ENCODE measurements around the gene NACC1.

NACC1 gene

DNA sequence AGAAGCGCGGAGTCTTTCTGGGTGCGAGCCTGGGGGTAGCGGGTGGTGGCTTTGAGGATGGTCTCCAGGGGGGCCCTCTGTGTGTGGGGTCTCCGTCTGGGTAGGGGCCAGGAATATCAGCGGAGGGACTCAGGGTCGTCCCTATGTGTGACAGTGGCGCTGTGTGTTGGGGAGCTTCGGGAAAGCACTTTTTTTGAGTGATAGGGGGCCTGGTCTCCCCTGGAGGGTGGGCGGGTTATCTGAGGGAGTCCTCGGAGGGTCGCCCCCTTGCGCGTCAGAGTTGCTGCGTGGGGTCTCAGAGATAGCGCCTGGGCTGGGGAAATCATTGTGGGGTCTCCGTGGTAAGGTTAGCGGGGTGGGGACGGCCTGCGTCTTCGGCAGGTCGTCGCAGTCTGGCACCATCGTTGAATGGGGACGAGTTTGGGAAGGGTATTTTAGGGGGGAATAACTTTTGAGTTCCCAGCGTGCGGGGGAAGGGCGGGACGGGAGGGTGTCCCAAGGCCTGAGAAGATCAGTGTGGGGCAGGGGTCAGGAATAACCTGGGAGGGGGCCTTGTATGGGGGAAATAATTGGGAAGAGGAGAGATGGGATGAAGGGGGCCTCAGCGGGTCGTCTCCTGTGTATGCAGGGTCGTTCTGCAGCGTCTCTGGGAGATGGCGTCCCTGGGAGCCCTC is 33.0 kb downstream of the NACC1 start:
- peaks cover 13% of the 10 kb centered on the region for H3K27me3 ChIP-seq (ENCODE audit: insufficient read depth, low read length, poor library complexity, severe bottlenecking)
- no peaks in the 10 kb centered on the region for H3K9me3 ChIP-seq (ENCODE audit: insufficient read depth, low read depth, low read length)
- no peaks in the 10 kb centered on the region for H3K9me2 ChIP-seq (replicated peaks; ENCODE audit: low read depth, low read length)
- H3K4me3 ChIP-seq (ENCODE audit: low read length, poor library complexity, severe bottlenecking), result peak overlapping the region; percentile 98
- H3K9ac ChIP-seq (ENCODE audit: low read depth, low read length, poor library complexity, severe bottlenecking), result peak overlapping the region; percentile 95
- peaks cover 14% of the 10 kb centered on the region for H3K4me1 ChIP-seq (ENCODE audit: insufficient read depth, low read length, poor library complexity, severe bottlenecking)
- H3K4me2 ChIP-seq (ENCODE audit: low read depth, low read length, poor library complexity, severe bottlenecking), result peak overlapping the region; percentile 85
- peaks cover 24% of the 10 kb centered on the region for H4K20me1 ChIP-seq (ENCODE audit: insufficient read depth, low read length, poor library complexity, severe bottlenecking)
- peaks cover 58% of the 10 kb centered on the region for H3K79me2 ChIP-seq (ENCODE audit: insufficient read depth, low read length)
- TF ChIP-seq, protein P1, sequence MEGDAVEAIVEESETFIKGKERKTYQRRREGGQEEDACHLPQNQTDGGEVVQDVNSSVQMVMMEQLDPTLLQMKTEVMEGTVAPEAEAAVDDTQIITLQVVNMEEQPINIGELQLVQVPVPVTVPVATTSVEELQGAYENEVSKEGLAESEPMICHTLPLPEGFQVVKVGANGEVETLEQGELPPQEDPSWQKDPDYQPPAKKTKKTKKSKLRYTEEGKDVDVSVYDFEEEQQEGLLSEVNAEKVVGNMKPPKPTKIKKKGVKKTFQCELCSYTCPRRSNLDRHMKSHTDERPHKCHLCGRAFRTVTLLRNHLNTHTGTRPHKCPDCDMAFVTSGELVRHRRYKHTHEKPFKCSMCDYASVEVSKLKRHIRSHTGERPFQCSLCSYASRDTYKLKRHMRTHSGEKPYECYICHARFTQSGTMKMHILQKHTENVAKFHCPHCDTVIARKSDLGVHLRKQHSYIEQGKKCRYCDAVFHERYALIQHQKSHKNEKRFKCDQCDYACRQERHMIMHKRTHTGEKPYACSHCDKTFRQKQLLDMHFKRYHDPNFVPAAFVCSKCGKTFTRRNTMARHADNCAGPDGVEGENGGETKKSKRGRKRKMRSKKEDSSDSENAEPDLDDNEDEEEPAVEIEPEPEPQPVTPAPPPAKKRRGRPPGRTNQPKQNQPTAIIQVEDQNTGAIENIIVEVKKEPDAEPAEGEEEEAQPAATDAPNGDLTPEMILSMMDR (conservative IDR thresholded peaks at IDR 0.05; ENCODE audit: low read length), result no peak
- TF ChIP-seq EZH2phosphoT487 (IDR thresholded peaks at IDR 0.05; ENCODE audit: borderline replicate concordance), result no peak
- 0 out of 2 replicates have a peak, but pooled peaks cover 4% of the 10 kb centered on the region for H3K36me3 ChIP-seq (ENCODE audit: insufficient read depth, low read length)
- peaks cover 9% of the 10 kb centered on the region for H3F3A ChIP-seq (ENCODE audit: low read depth)
- H2AFZ ChIP-seq (ENCODE audit: low read length), result peak overlapping the region; percentile 88; the same call in 1 of the 2 replicates

DNA sequence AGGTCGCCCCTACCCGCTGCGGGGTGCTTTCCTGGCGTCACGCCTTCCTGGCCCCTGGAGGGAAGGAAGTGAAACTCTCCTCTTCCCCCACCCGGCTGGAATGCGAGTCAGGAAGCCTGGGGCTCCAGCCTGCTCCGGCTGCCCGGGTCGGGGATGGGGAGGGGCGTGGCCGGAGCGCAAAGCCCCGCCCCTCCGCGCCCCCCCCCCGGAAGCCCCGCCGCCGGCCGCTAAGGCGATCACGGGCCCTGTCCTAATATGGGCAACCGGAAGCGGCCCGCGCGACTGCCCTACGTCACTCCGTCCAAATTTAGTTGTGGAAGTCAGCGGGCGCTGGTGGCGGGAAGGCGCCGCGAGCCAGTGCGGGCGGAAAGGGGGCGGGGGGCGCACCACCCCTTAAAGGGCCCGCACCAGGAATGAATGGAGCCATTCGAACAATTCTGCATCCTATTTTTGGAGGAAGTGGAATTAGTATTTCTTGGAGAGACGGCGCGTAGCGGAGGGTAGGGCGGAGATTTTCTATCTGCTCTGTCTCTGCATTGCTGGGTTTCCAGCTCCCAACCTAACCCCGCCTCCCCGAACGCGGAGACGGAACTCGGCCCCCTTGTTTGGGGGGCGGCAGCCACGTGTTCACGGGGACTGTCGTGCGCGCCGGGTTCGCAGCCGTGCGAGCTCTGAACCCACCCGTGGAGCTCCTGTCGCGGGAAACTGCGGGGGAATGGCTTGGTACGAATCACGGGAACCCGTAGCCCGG is 33.7 kb downstream of the NACC1 start:
- H3K9ac ChIP-seq (ENCODE audit: low read depth, low read length, poor library complexity, severe bottlenecking), result peak overlapping the region; percentile 95
- peaks cover 13% of the 10 kb centered on the region for H3K27me3 ChIP-seq (ENCODE audit: insufficient read depth, low read length, poor library complexity, severe bottlenecking)
- H3K4me3 ChIP-seq (ENCODE audit: low read length, poor library complexity, severe bottlenecking), result peak overlapping the region; percentile 98
- H4K20me1 ChIP-seq (ENCODE audit: insufficient read depth, low read length, poor library complexity, severe bottlenecking), result peaks cover 24% of the 10 kb centered on the region
- TF ChIP-seq EZH2phosphoT487 (IDR thresholded peaks at IDR 0.05; ENCODE audit: borderline replicate concordance), result no peak
- TF ChIP-seq, protein P1 (conservative IDR thresholded peaks at IDR 0.05; ENCODE audit: low read length), result no peak
- H3K36me3 ChIP-seq (ENCODE audit: insufficient read depth, low read length), result 0 out of 2 replicates have a peak, but pooled peaks cover 4% of the 10 kb centered on the region
- H3K4me1 ChIP-seq (ENCODE audit: insufficient read depth, low read length, poor library complexity, severe bottlenecking), result peaks cover 21% of the 10 kb centered on the region
- no peaks in the 10 kb centered on the region for H3K9me3 ChIP-seq (ENCODE audit: insufficient read depth, low read depth, low read length)
- peaks cover 12% of the 10 kb centered on the region for H3F3A ChIP-seq (ENCODE audit: low read depth)
- H3K79me2 ChIP-seq (ENCODE audit: insufficient read depth, low read length), result peaks cover 58% of the 10 kb centered on the region
- peak overlapping the region; percentile 35 for H2AFZ ChIP-seq (ENCODE audit: low read length)
- H3K4me2 ChIP-seq (ENCODE audit: low read depth, low read length, poor library complexity, severe bottlenecking), result peak overlapping the region; percentile 85
- H3K9me2 ChIP-seq (replicated peaks; ENCODE audit: low read depth, low read length), result no peaks in the 10 kb centered on the region

DNA sequence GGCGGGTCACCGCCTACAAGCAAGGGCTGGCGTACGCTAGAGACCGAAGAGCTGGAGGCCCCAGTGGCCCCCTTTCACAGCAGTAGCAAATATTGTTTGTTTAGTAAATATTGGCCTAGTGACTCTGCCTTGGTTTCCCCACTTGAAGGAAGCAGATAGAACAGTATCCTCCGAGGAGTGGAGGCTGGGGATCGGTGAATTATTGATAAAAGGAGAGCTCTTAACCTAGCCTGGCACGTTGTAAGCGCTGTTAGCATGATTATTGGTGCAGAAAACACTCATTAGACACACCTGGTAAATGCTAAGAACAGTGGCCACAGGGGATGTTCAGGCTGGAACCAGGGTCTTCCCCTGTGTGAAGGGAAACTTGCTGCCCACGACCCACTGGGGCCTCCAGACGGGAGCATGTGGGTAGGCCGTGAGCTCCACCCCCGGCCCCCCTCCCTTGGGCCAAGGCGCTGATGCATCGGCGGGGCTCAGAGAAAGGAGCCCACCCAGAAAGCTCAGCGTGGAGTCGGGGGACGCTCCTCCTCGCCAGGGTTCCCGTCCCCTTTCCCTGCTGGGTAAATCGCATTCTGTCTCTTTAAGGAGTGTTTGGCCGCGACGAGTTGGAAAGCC is 34.4 kb downstream of the NACC1 start:
- no peaks in the 10 kb centered on the region for H3K9me3 ChIP-seq (ENCODE audit: insufficient read depth, low read depth, low read length)
- H3K4me1 ChIP-seq (ENCODE audit: insufficient read depth, low read length, poor library complexity, severe bottlenecking), result peaks cover 28% of the 10 kb centered on the region
- 0 out of 2 replicates have a peak overlapping the region, but pooled peaks have one; percentile 35 for H2AFZ ChIP-seq (ENCODE audit: low read length)
- H3K4me3 ChIP-seq (ENCODE audit: low read length, poor library complexity, severe bottlenecking), result peak overlapping the region; percentile 98
- peak overlapping the region; percentile 85 for H3K4me2 ChIP-seq (ENCODE audit: low read depth, low read length, poor library complexity, severe bottlenecking)
- H4K20me1 ChIP-seq (ENCODE audit: insufficient read depth, low read length, poor library complexity, severe bottlenecking), result peaks cover 24% of the 10 kb centered on the region
- H3K79me2 ChIP-seq (ENCODE audit: insufficient read depth, low read length), result peaks cover 64% of the 10 kb centered on the region
- TF ChIP-seq, protein P1 (conservative IDR thresholded peaks at IDR 0.05; ENCODE audit: low read length), result no peak
- no peak for TF ChIP-seq EZH2phosphoT487 (IDR thresholded peaks at IDR 0.05; ENCODE audit: borderline replicate concordance)
- H3K36me3 ChIP-seq (ENCODE audit: insufficient read depth, low read length), result 0 out of 2 replicates have a peak, but pooled peaks cover 4% of the 10 kb centered on the region
- no peaks in the 10 kb centered on the region for H3K9me2 ChIP-seq (replicated peaks; ENCODE audit: low read depth, low read length)
- H3F3A ChIP-seq (ENCODE audit: low read depth), result peaks cover 15% of the 10 kb centered on the region
- peaks cover 13% of the 10 kb centered on the region for H3K27me3 ChIP-seq (ENCODE audit: insufficient read depth, low read length, poor library complexity, severe bottlenecking)
- H3K9ac ChIP-seq (ENCODE audit: low read depth, low read length, poor library complexity, severe bottlenecking), result peak overlapping the region; percentile 95

Measured in Loucy (cell line).